Astrocyte of the cerebellum (primary cell): ENCODE data around the gene DOCK4.

Experiments used
- DNase-seq: peaks from one replicate; pipeline ENCODE4 v3.0.0-alpha.2; 2011; ENCODE audit warnings: low read depth
- H3K4me3 ChIP-seq: 2 replicates; pipeline ENCODE4 v1.5.1; 2011; ENCODE audit warnings: mild to moderate bottlenecking, low read depth, low read length, moderate library complexity
- CTCF ChIP-seq: IDR thresholded peaks from 2 replicates; pipeline ENCODE4 v1.5.1; 2012; ENCODE audit warnings: low read length, low read depth, moderate library complexity, mild to moderate bottlenecking; ENCODE audit errors: missing control alignments
- in situ Hi-C: cut with HindIII; loops from 2 replicates; pipeline ENCODE4 v1.10.0; 2017; ENCODE audit warnings: low sequenced_read_pairs

DOCK4 gene

GRCh38 chr7:112118581-112119566, 87.3 kb downstream of the DOCK4 start:
- in situ Hi-C loops = no loop called here
- DNase-seq = no peak
- H3K4me3 ChIP-seq = no peak overlapping the region

GRCh38 chr7:112116894-112117293, 89.3 kb downstream of the DOCK4 start:
- in situ Hi-C loops = no loop called here
- TF ChIP-seq CTCF = no peak
- no peak overlapping the region for H3K4me3 ChIP-seq
- no peak for DNase-seq

More at GRCh38 chr7:112118581-112119566, 87.3 kb downstream of the DOCK4 start:
- TF ChIP-seq CTCF = no peak

- H3K4me3 ChIP-seq = no peak overlapping the region
- TF ChIP-seq CTCF = no peak
- no peak for DNase-seq
- in situ Hi-C loops = no loop called here
Observed at GRCh38 chr7:112116358-112116757, 89.8 kb downstream of the DOCK4 start.

- H3K4me3 ChIP-seq = no peak overlapping the region
- in situ Hi-C loops = no loop called here
- no peak for DNase-seq
- no peak for TF ChIP-seq CTCF
Observed at GRCh38 chr7:112115880-112116279, 90.3 kb downstream of the DOCK4 start.

GRCh38 chr7:112113913-112114575, 92.2 kb downstream of the DOCK4 start:
- no peak for DNase-seq
- in situ Hi-C loops = no loop called here
- no peak for TF ChIP-seq CTCF
- no peak overlapping the region for H3K4me3 ChIP-seq

- H3K4me3 ChIP-seq = no peak overlapping the region
- TF ChIP-seq CTCF = no peak
- in situ Hi-C loops = no loop called here
- DNase-seq = peak; percentile 40
Observed at GRCh38 chr7:112112822-112113255, 93.4 kb downstream of the DOCK4 start.
